WTC11 (cell line): ENCODE data around the gene UGT1A7.

Experiments
- ATF3 ChIP-seq: sonication (generic); formaldehyde crosslinking; conservative IDR thresholded peaks from 2 replicates; pipeline ENCODE4 v1.8.1; 2022; ENCODE audit warnings: mild to moderate bottlenecking, missing genetic modification reagents
- CTCF ChIP-seq: fragments of 200-600 bp; IDR thresholded peaks from 2 replicates; pipeline ENCODE4 v1.8.0; 2022; ENCODE audit warnings: antibody characterized with exemption
- FOXJ3 ChIP-seq: sonication (generic); formaldehyde crosslinking; IDR thresholded peaks from 2 replicates; pipeline ENCODE4 v1.9.0; 2021; ENCODE audit warnings: missing genetic modification reagents, mild to moderate bottlenecking, borderline replicate concordance
- IRF2 ChIP-seq: sonication (generic); formaldehyde crosslinking; IDR thresholded peaks from 2 replicates; pipeline ENCODE4 v1.8.0; 2022; ENCODE audit warnings: low read depth, missing genetic modification reagents, borderline replicate concordance
- PREB ChIP-seq: sonication (generic); formaldehyde crosslinking; IDR thresholded peaks from 2 replicates; pipeline ENCODE4 v1.8.1; 2022; ENCODE audit warnings: mild to moderate bottlenecking, missing genetic modification reagents, moderate library complexity, borderline replicate concordance
- USF2 ChIP-seq: sonication (generic); formaldehyde crosslinking; IDR thresholded peaks from 2 replicates; pipeline ENCODE4 v1.8.1; 2023; ENCODE audit warnings: mild to moderate bottlenecking, missing genetic modification reagents, moderate library complexity
- ZNF317 ChIP-seq: sonication (generic); formaldehyde crosslinking; IDR thresholded peaks from 2 replicates; pipeline ENCODE4 v1.8.1; 2023; ENCODE audit warnings: low read depth, mild to moderate bottlenecking, moderate library complexity, missing genetic modification reagents, borderline replicate concordance
- ZNF532 ChIP-seq: fragments of 250-450 bp; sonication (Bioruptor Pico); IDR thresholded peaks from 2 replicates; pipeline ENCODE4 v1.9.0; 2021; ENCODE audit warnings: mild to moderate bottlenecking, borderline replicate concordance

- no peak for TF ChIP-seq ZNF532 (CRISPR knock-in tag)
- no peak for TF ChIP-seq FOXJ3 (CRISPR knock-in tag)
- TF ChIP-seq ZNF317, result no peak
- TF ChIP-seq CTCF, result no peak
- TF ChIP-seq IRF2 (CRISPR knock-in tag), result no peak
- TF ChIP-seq ATF3 (CRISPR knock-in tag), result no peak
- TF ChIP-seq USF2 (CRISPR knock-in tag), result no peak
- TF ChIP-seq PREB, result no peak
Measured at GRCh38 chr2:233671290-233672161, 10.2 kb upstream of the UGT1A7 start, which contains the start of gene UGT1A9.
